HL-60/S4 treated with retinoic acid at 250 ng/mL for 4 days and 3 days (cell line): ENCODE results near the gene CEP128.

Experiments used
- in situ Hi-C: fragments of 300-500 bp; cut with MboI; formaldehyde crosslinking; loops from 2 replicates; pipeline ENCODE4 v1.7.0; 2022; ENCODE audit warnings: low sequenced_read_pairs

CEP128 gene

GRCh38 chr14:80496090-80496489 lies 445.4 kb downstream of the CEP128 start:
- in situ Hi-C loops, result no loop called here

- in situ Hi-C loops, result no loop called here
Observed at GRCh38 chr14:80494769-80495168, 446.8 kb downstream of the CEP128 start.

GRCh38 chr14:80493620-80494019 lies 447.9 kb downstream of the CEP128 start:
- in situ Hi-C loops, result no loop called here

- in situ Hi-C loops, result no loop called here
Observed at GRCh38 chr14:80491650-80492049, 449.9 kb downstream of the CEP128 start.

GRCh38 chr14:80491131-80491530 lies 450.4 kb downstream of the CEP128 start:
- in situ Hi-C loops, result no loop called here

- in situ Hi-C loops, result no loop called here
Observed at GRCh38 chr14:80489513-80489912, 452.0 kb downstream of the CEP128 start.

GRCh38 chr14:80485764-80486163 lies 455.8 kb downstream of the CEP128 start:
- in situ Hi-C loops, result no loop called here

GRCh38 chr14:80483331-80483730 lies 458.2 kb downstream of the CEP128 start:
- in situ Hi-C loops, result no loop called here

GRCh38 chr14:80477388-80478160 lies 464.0 kb downstream of the CEP128 start:
- in situ Hi-C loops, result no loop called here

GRCh38 chr14:80475074-80475473 lies 466.5 kb downstream of the CEP128 start:
- in situ Hi-C loops, result no loop called here

GRCh38 chr14:80468331-80469122 lies 473.0 kb downstream of the CEP128 start:
- in situ Hi-C loops, result no loop called here

GRCh38 chr14:80465546-80466220 lies 475.9 kb downstream of the CEP128 start:
- in situ Hi-C loops, result no loop called here

GRCh38 chr14:80464531-80465149 lies 476.9 kb downstream of the CEP128 start:
- in situ Hi-C loops, result no loop called here

GRCh38 chr14:80456209-80456608 lies 485.3 kb downstream of the CEP128 start:
- in situ Hi-C loops, result no loop called here

- in situ Hi-C loops, result no loop called here
Observed at GRCh38 chr14:80455031-80455430, 486.5 kb downstream of the CEP128 start.

- in situ Hi-C loops, result no loop called here
Observed at GRCh38 chr14:80448267-80448666, 493.3 kb downstream of the CEP128 start.

GRCh38 chr14:80447392-80447791 lies 494.1 kb downstream of the CEP128 start:
- in situ Hi-C loops, result no loop called here
